CD4-positive, alpha-beta T cell (primary cell): ENCODE results near the gene ZBTB7C. TPM values are rescaled to one million over a fixed set of nuclear protein-coding genes. Genes with fewer than 3 reads are reported as not detected.

Source experiments
- ATAC-seq: fragments of 200-7000 bp; cut with Tn5 transposase; one replicate; pipeline ENCODE4 v1.10.0; 2022; ENCODE audit warnings: mild to moderate bottlenecking; ENCODE audit not compliant: poor library complexity
- CTCF ChIA-PET: fragments of 350-600 bp; sonication (Branson Sonifier 250); formaldehyde crosslinking; loops from one replicate; lab custom pipeline; 2021; ENCODE audit warnings: antibody characterized with exemption, inconsistent platforms; lab: Charles Lee
- POLR2A ChIA-PET: fragments of 350-600 bp; sonication (Branson Sonifier 250); formaldehyde crosslinking; loops from one replicate; lab custom pipeline; 2021; ENCODE audit warnings: antibody characterized with exemption, inconsistent platforms; lab: Charles Lee
- DNase-seq, 14 experiments: peaks; one replicate each; pipeline ENCODE4 v3.0.0-alpha.2; 2013 to 2020; ENCODE audit warnings: mixed read lengths in 2 of 14
- H3K27ac ChIP-seq, 2 donors: one replicate each; pipeline versions ENCODE4 v1.5.1 to v1.7.0; 2013; ENCODE audit warnings: low read length in 2 of 2, low read depth in 1 of 2, mild to moderate bottlenecking in 1 of 2
- H3K27me3 ChIP-seq, 2 experiments: 1 replicate in 1 of 2; 2 replicates in 1 of 2; pipeline versions ENCODE4 v1.6.1 to v1.7.0; 2013; ENCODE audit warnings: low read length in 2 of 2, control low read depth in 1 of 2, mild to moderate bottlenecking in 1 of 2, moderate library complexity in 1 of 2; ENCODE audit not compliant: insufficient read depth in 2 of 2, control insufficient read depth in 1 of 2
- H3K36me3 ChIP-seq: one replicate; pipeline ENCODE4 v1.6.1; 2013; ENCODE audit warnings: low read length, control low read depth; ENCODE audit not compliant: insufficient read depth
- H3K4me1 ChIP-seq: one replicate; pipeline ENCODE4 v1.6.1; 2013; ENCODE audit warnings: low read length, control low read depth; ENCODE audit not compliant: insufficient read depth
- H3K4me3 ChIP-seq: one replicate; pipeline ENCODE4 v1.5.1; 2013; ENCODE audit warnings: mild to moderate bottlenecking, low read length, moderate library complexity
- H3K9me3 ChIP-seq, 2 experiments: 1 replicate in 1 of 2; 2 replicates in 1 of 2; pipeline versions ENCODE4 v1.6.1 to v1.7.0; 2013; ENCODE audit warnings: low read length in 2 of 2, mild to moderate bottlenecking in 2 of 2, control low read depth in 1 of 2, moderate library complexity in 1 of 2; ENCODE audit not compliant: control insufficient read depth in 1 of 2, insufficient read depth in 1 of 2
- H3K27ac Mint-ChIP-seq: one replicate; pipeline ENCODE4 v1.8.0; 2020; ENCODE audit warnings: mixed read lengths
- H3K27me3 Mint-ChIP-seq: one replicate; pipeline ENCODE4 v1.8.0; 2021; ENCODE audit warnings: mixed read lengths
- H3K36me3 Mint-ChIP-seq: one replicate; pipeline ENCODE4 v1.8.0; 2021; ENCODE audit warnings: low read depth, mixed read lengths
- H3K4me1 Mint-ChIP-seq: one replicate; pipeline ENCODE4 v1.8.0; 2021; ENCODE audit warnings: low read depth, mixed read lengths
- H3K4me3 Mint-ChIP-seq: one replicate; pipeline ENCODE4 v1.8.0; 2020; ENCODE audit warnings: mild to moderate bottlenecking, mixed read lengths
- H3K9me3 Mint-ChIP-seq: one replicate; pipeline ENCODE4 v1.8.0; 2020; ENCODE audit warnings: mixed read lengths
- intact Hi-C, 2 experiments: fragments of 100-400 bp; cut with DNase I in 1 of 2; cut with micrococcal nuclease in 1 of 2; formaldehyde crosslinking; loops; one replicate each; pipeline versions ENCODE4 v1.15.1 to v1.9.0; 2023 to 2025; cut with DNase I, micrococcal nuclease
- total RNA-seq, 174 experiments: library from RNA in 2 of 174; stranded (reverse) in 2 of 174; gene quantifications; one replicate each; pipeline ENCODE4 v1.2.3 and lab custom pipeline; 2021 to 2026
- TF ChIP-seq, protein P1 (sequence below): fragments of 200-600 bp; IDR thresholded peaks from one replicate; pipeline ENCODE4 v1.8.0; 2022; ENCODE audit warnings: antibody characterized with exemption, mild to moderate bottlenecking

ZBTB7C gene
- total RNA-seq, 2 experiments from 2014 or later: not detected

DNA sequence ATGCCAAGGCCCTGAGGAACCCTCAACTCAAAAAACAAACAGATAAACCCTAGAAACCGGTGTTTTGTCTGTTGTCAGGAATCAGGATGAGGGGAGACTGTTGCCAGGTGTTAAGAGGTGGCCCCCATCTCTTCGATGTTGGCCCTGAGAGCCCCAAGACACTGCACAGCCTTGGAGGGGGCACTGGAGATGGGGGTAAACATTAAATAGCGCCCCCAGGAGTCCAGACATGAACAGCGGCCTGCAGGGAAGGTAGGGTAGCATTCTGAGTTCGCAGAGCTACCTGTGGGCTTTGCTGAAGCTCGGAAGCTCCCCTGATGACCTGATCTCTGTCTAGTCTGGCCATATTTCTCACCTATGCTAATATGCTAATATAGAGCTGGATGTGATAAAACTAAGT, 381.1 kb downstream of the ZBTB7C start:
- intact Hi-C loops: no loop called here
- Histone ChIP-seq H3K27me3 (peaks cover 0 to 7% of the 10 kb centered on the region in 2 experiments), H3K9me3 (no peaks in the 10 kb centered on the region), H3K4me1 (no peaks in the 10 kb centered on the region), H3K27ac (no peak overlapping the region), H3K36me3 (no peaks in the 10 kb centered on the region), H3K4me3 (no peak overlapping the region)
- ATAC-seq (no peak), DNase-seq (no peak)
- Mint-ChIP-seq H3K36me3 (no peaks in the 10 kb centered on the region), H3K4me1 (no peaks in the 10 kb centered on the region), H3K9me3 (no peaks in the 10 kb centered on the region), H3K4me3 (no peak overlapping the region), H3K27ac (no peak overlapping the region), H3K27me3 (peaks cover 19% of the 10 kb centered on the region)
- ChIA-PET POLR2A (no interaction called here), CTCF (no interaction called here)
- TF ChIP-seq, protein P1, sequence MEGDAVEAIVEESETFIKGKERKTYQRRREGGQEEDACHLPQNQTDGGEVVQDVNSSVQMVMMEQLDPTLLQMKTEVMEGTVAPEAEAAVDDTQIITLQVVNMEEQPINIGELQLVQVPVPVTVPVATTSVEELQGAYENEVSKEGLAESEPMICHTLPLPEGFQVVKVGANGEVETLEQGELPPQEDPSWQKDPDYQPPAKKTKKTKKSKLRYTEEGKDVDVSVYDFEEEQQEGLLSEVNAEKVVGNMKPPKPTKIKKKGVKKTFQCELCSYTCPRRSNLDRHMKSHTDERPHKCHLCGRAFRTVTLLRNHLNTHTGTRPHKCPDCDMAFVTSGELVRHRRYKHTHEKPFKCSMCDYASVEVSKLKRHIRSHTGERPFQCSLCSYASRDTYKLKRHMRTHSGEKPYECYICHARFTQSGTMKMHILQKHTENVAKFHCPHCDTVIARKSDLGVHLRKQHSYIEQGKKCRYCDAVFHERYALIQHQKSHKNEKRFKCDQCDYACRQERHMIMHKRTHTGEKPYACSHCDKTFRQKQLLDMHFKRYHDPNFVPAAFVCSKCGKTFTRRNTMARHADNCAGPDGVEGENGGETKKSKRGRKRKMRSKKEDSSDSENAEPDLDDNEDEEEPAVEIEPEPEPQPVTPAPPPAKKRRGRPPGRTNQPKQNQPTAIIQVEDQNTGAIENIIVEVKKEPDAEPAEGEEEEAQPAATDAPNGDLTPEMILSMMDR: no peak

DNA sequence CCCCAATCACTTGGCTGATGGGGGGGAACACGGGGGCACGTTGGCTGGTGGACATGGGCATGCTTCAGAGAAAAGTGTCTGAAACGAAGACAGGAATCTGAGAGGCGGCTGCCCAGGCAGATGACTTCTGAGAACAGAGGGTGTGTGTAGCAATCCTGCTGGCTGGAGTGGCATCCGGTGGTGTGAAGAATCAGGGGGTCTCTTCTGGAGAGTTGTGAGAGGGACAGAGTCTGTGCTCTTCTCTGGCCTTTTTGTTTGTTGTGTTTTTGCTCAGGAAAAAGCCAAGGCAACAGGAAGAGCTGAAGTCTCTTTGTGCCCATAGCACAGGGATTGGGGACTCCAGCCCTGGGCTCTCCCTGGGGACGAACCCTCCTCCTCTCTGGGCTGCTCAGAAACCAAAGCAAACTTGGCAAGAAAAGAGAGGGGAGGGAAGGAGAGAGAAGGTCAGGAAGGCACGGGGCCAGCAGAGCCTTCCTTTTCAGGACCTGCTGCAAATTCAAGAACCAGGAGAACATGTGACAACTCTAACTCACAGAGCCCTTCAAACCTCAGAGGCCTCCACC, 381.7 kb downstream of the ZBTB7C start:
- CTCF ChIA-PET: no interaction called here
- peaks cover 3% of the 10 kb centered on the region for H3K4me1 Mint-ChIP-seq

DNA sequence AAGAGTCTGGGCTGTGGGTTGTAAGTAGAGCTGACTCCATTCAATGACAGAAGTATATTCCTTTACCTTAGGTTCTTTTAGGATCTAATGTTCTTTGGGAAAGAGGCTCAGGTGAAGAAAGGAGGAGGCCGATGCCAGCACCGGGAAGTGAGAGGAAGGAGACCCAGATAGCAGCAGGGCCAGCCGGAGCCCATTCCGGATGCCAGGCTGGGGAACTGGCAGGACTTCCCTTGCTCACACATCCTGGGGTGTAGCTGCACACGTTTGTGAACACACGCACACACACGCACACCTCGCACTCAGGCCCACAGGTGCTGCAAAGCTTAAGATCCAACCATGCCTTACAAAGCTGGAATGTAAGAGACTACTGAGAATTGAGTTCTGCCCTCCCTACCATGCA, 383.0 kb downstream of the ZBTB7C start:
- DNase-seq (no peak), ATAC-seq (no peak)
- intact Hi-C loops: no loop called here
- no peak overlapping the region for H3K4me3 Mint-ChIP-seq
- H3K4me1 ChIP-seq: no peaks in the 10 kb centered on the region
- no peaks in the 10 kb centered on the region for H3K36me3 Mint-ChIP-seq
- no peak overlapping the region for H3K27ac Mint-ChIP-seq
- H3K4me1 Mint-ChIP-seq: peaks cover 5% of the 10 kb centered on the region
- TF ChIP-seq, protein P1: no peak
- no peak overlapping the region for H3K4me3 ChIP-seq
- peaks cover 7% of the 10 kb centered on the region in 2 experiments for H3K27me3 ChIP-seq
- no peaks in the 10 kb centered on the region for H3K9me3 Mint-ChIP-seq
- ChIA-PET CTCF (no interaction called here), POLR2A (no interaction called here)
- H3K9me3 ChIP-seq: no peaks in the 10 kb centered on the region
- H3K27me3 Mint-ChIP-seq: peaks cover 28% of the 10 kb centered on the region
- H3K36me3 ChIP-seq: no peaks in the 10 kb centered on the region
- no peak overlapping the region for H3K27ac ChIP-seq

More for the DNA sequence above, 381.7 kb downstream of the ZBTB7C start:
- POLR2A ChIA-PET: no interaction called here
- intact Hi-C loops: no loop called here
- TF ChIP-seq, protein P1: no peak
- Mint-ChIP-seq H3K36me3 (no peaks in the 10 kb centered on the region), H3K27me3 (peaks cover 25% of the 10 kb centered on the region), H3K9me3 (no peaks in the 10 kb centered on the region), H3K4me3 (no peak overlapping the region), H3K27ac (no peak overlapping the region)
- ATAC-seq (no peak), DNase-seq (no peak)
- no peak overlapping the region for H3K4me3 ChIP-seq
- peaks cover 0 to 7% of the 10 kb centered on the region in 2 experiments for H3K27me3 ChIP-seq
- no peaks in the 10 kb centered on the region for H3K9me3 ChIP-seq
- no peaks in the 10 kb centered on the region for H3K4me1 ChIP-seq
- H3K36me3 ChIP-seq: no peaks in the 10 kb centered on the region
- no peak overlapping the region for H3K27ac ChIP-seq
